GM18861 (cell line): ENCODE measurements around the gene NTN5.
"Not testable (repeated sequence)": the region's sequence is repeated elsewhere in the genome, so short reads cannot be mapped to it uniquely, and the experiment has no call there.

Source experiments
- ATAC-seq: cut with Tn5 transposase; IDR thresholded peaks from one replicate; pipeline ENCODE4 v1.9.1; 2021; ENCODE audit not compliant: unreplicated experiment

The NTN5 gene

GRCh38 chr19:48645620-48646000, 27.2 kb downstream of the NTN5 start:
- ATAC-seq: no peak

- ATAC-seq: no peak
Observed at GRCh38 chr19:48644839-48645619, 27.8 kb downstream of the NTN5 start.

GRCh38 chr19:48644355-48644754, 28.5 kb downstream of the NTN5 start:
- no peak for ATAC-seq

GRCh38 chr19:48642862-48643261, 30.0 kb downstream of the NTN5 start:
- no peak for ATAC-seq

GRCh38 chr19:48641850-48642249, 31.0 kb downstream of the NTN5 start:
- ATAC-seq: no peak

GRCh38 chr19:48639483-48640375, 33.1 kb downstream of the NTN5 start:
- ATAC-seq: no peak

GRCh38 chr19:48638831-48639381, 33.9 kb downstream of the NTN5 start:
- ATAC-seq: no peak

GRCh38 chr19:48637948-48638830, 34.6 kb downstream of the NTN5 start:
- ATAC-seq: peak; percentile 5

GRCh38 chr19:48637449-48637947, 35.3 kb downstream of the NTN5 start:
- peak; percentile 66 for ATAC-seq

- ATAC-seq: no peak
Observed at GRCh38 chr19:48636859-48637448, 35.9 kb downstream of the NTN5 start, which contains the start of gene DBP. Gene DBP, minus strand, starts transcription at chr19:48637379. Its CDS starts 385 bp downstream, at chr19:48636994.

GRCh38 chr19:48635966-48636858, 36.6 kb downstream of the NTN5 start:
- no peak for ATAC-seq

- no peak for ATAC-seq
Observed at GRCh38 chr19:48635263-48635965, 37.4 kb downstream of the NTN5 start.

- peak; percentile 25 for ATAC-seq
Observed at GRCh38 chr19:48634424-48635262, 38.2 kb downstream of the NTN5 start.

GRCh38 chr19:48634036-48634342, 38.8 kb downstream of the NTN5 start:
- no peak for ATAC-seq

- no peak for ATAC-seq
Observed at GRCh38 chr19:48633148-48634035, 39.4 kb downstream of the NTN5 start.

GRCh38 chr19:48632692-48633147, 40.1 kb downstream of the NTN5 start:
- ATAC-seq: no peak

GRCh38 chr19:48632286-48632685, 40.5 kb downstream of the NTN5 start:
- not testable (repeated sequence) for ATAC-seq
